ENCODE results near the gene DOCK6. TPM values are rescaled to one million over a fixed set of nuclear protein-coding genes. Genes with fewer than 3 reads are reported as not detected.

DOCK6 gene
- total RNA-seq, 1 experiment from 2014 or later: 54.8 TPM

GRCh38 chr19:11279505-11280236, 17.3 kb upstream of the DOCK6 start:
- intact Hi-C loops (cut with micrococcal nuclease; ENCODE audit: unreplicated experiment): no loop called here
- no peaks in the 10 kb centered on the region for H3K9me3 Mint-ChIP-seq (ENCODE audit: low read depth, unreplicated experiment)
- H3K27ac Mint-ChIP-seq (ENCODE audit: unreplicated experiment): no peak overlapping the region
- no peak for DNase-seq
- H3K4me1 Mint-ChIP-seq (ENCODE audit: low read depth, unreplicated experiment): no peaks in the 10 kb centered on the region
- no peak for TF ChIP-seq CTCF (IDR thresholded peaks at IDR 0.05; ENCODE audit: unreplicated experiment)
- no peaks in the 10 kb centered on the region for H3K27me3 Mint-ChIP-seq (ENCODE audit: unreplicated experiment)
- no peak overlapping the region for H3K4me3 Mint-ChIP-seq (ENCODE audit: low read depth, unreplicated experiment)
- no peaks in the 10 kb centered on the region for H3K36me3 Mint-ChIP-seq (ENCODE audit: insufficient read depth, unreplicated experiment)
- CTCF ChIA-PET: interaction anchor here (0.6 kb wide), 1 partner anchor 13 kb away, joined by 4 read pairs; no protein-coding TSS in a partner anchor
- BruUV-seq (replicated peaks): no TSS peak

- CTCF ChIA-PET: interaction anchor here (0.6 kb wide), 2 partner anchors 12 to 1469 kb away, joined by 3 to 4 read pairs; no protein-coding TSS in a partner anchor
- Mint-ChIP-seq H3K27me3 (ENCODE audit: unreplicated experiment) (no peaks in the 10 kb centered on the region), H3K9me3 (ENCODE audit: low read depth, unreplicated experiment) (no peaks in the 10 kb centered on the region), H3K36me3 (ENCODE audit: insufficient read depth, unreplicated experiment) (no peaks in the 10 kb centered on the region), H3K4me1 (ENCODE audit: low read depth, unreplicated experiment) (no peaks in the 10 kb centered on the region), H3K27ac (ENCODE audit: unreplicated experiment) (no peak overlapping the region), H3K4me3 (ENCODE audit: low read depth, unreplicated experiment) (no peak overlapping the region)
- intact Hi-C loops (cut with micrococcal nuclease; ENCODE audit: unreplicated experiment): no loop called here
- TF ChIP-seq CTCF (IDR thresholded peaks at IDR 0.05; ENCODE audit: unreplicated experiment): no peak
- DNase-seq: no peak
- BruUV-seq (replicated peaks): no TSS peak
Observed at GRCh38 chr19:11278670-11279069, 16.3 kb upstream of the DOCK6 start.

GRCh38 chr19:11274533-11275086, 12.3 kb upstream of the DOCK6 start:
- no peak overlapping the region for H3K4me3 Mint-ChIP-seq (ENCODE audit: low read depth, unreplicated experiment)
- H3K9me3 Mint-ChIP-seq (ENCODE audit: low read depth, unreplicated experiment): no peaks in the 10 kb centered on the region
- H3K4me1 Mint-ChIP-seq (ENCODE audit: low read depth, unreplicated experiment): no peaks in the 10 kb centered on the region
- DNase-seq: no peak
- H3K36me3 Mint-ChIP-seq (ENCODE audit: insufficient read depth, unreplicated experiment): no peaks in the 10 kb centered on the region
- no peaks in the 10 kb centered on the region for H3K27me3 Mint-ChIP-seq (ENCODE audit: unreplicated experiment)
- intact Hi-C loops (cut with micrococcal nuclease; ENCODE audit: unreplicated experiment): no loop called here
- BruUV-seq (replicated peaks): no TSS peak
- TF ChIP-seq CTCF (IDR thresholded peaks at IDR 0.05; ENCODE audit: unreplicated experiment): no peak
- CTCF ChIA-PET: interaction anchor here (1.2 kb wide), 1 partner anchor 10 kb away, joined by 5 read pairs; no protein-coding TSS in a partner anchor
- no peak overlapping the region for H3K27ac Mint-ChIP-seq (ENCODE audit: unreplicated experiment)

- intact Hi-C loops (cut with micrococcal nuclease; ENCODE audit: unreplicated experiment): no loop called here
- Mint-ChIP-seq H3K36me3 (ENCODE audit: insufficient read depth, unreplicated experiment) (no peaks in the 10 kb centered on the region), H3K4me1 (ENCODE audit: low read depth, unreplicated experiment) (no peaks in the 10 kb centered on the region), H3K4me3 (ENCODE audit: low read depth, unreplicated experiment) (no peak overlapping the region), H3K9me3 (ENCODE audit: low read depth, unreplicated experiment) (no peaks in the 10 kb centered on the region), H3K27me3 (ENCODE audit: unreplicated experiment) (no peaks in the 10 kb centered on the region), H3K27ac (ENCODE audit: unreplicated experiment) (no peak overlapping the region)
- no peak for DNase-seq
- CTCF ChIA-PET: interaction anchor here (1.2 kb wide), 1 partner anchor 9 kb away, joined by 5 read pairs; no protein-coding TSS in a partner anchor
- TF ChIP-seq CTCF (IDR thresholded peaks at IDR 0.05; ENCODE audit: unreplicated experiment): no peak
- BruUV-seq (replicated peaks): no TSS peak
Observed at GRCh38 chr19:11273989-11274388, 11.7 kb upstream of the DOCK6 start.
